ENCODE results near the gene SDC3. TPM values are rescaled to one million over a fixed set of nuclear protein-coding genes. Genes with fewer than 3 reads are reported as not detected.
A peak's percentile ranks its signal among the peaks of the same experiment; 100 is the strongest.
"Not testable (repeated sequence)": the region's sequence is repeated elsewhere in the genome, so short reads cannot be mapped to it uniquely, and the experiment has no call there.

SDC3 gene
- total RNA-seq, 2 donors from 2014 or later: 94.1 to 143 TPM

DNA sequence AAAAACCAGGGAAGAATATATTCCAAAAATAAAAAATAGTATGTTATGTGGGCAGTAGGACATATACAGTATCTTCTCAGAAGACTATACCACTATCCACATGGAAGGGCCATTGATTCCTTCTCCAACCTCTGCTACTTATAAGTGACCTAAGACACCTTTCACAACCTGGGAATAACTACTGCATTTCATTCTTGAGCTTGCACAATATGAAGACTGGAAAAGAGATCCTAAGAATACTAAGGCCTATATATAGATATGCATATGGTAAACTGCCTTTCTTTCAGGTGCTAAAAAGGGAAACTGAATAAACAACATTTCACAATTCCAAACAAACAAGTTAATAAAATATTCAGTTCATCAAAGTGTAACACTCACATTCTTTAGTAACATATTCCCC, 32.0 kb upstream of the SDC3 start:
- Histone ChIP-seq H3K4me3 (ENCODE audit: low read length) (no peak overlapping the region), H3K27ac (ENCODE audit: low read depth, low read length) (no peak overlapping the region), H3K4me1 (ENCODE audit: control insufficient read depth, insufficient read depth, low read length) (no peaks in the 10 kb centered on the region), H3K36me3 (ENCODE audit: control insufficient read depth, insufficient read depth, low read length) (peaks cover 91% of the 10 kb centered on the region), H3K9me3 (ENCODE audit: control insufficient read depth, low read length) (no peaks in the 10 kb centered on the region), H3K27me3 (ENCODE audit: control insufficient read depth, insufficient read depth, low read length, poor library complexity, severe bottlenecking) (no peaks in the 10 kb centered on the region), H3K9ac (ENCODE audit: extremely low read depth, low read length, poor library complexity, severe bottlenecking) (no peak overlapping the region)
- no peaks in the 10 kb centered on the region for H3K9me3 Mint-ChIP-seq
- H3K36me3 Mint-ChIP-seq (ENCODE audit: low read depth): peaks cover 82% of the 10 kb centered on the region
- no peak for TF ChIP-seq CTCF (conservative IDR thresholded peaks at IDR 0.05)
- no peak overlapping the region for H3K4me3 Mint-ChIP-seq
- DNase-seq: no peak
- no peak overlapping the region for H3K27ac Mint-ChIP-seq
- H3K4me1 Mint-ChIP-seq: no peaks in the 10 kb centered on the region
- H3K27me3 Mint-ChIP-seq (ENCODE audit: insufficient read depth): no peaks in the 10 kb centered on the region

- TF ChIP-seq CTCF (conservative IDR thresholded peaks at IDR 0.05): no peak
- Histone ChIP-seq H3K36me3 (ENCODE audit: control insufficient read depth, insufficient read depth, low read length) (peaks cover 90% of the 10 kb centered on the region), H3K4me3 (ENCODE audit: low read length) (no peak overlapping the region), H3K27me3 (ENCODE audit: control insufficient read depth, insufficient read depth, low read length, poor library complexity, severe bottlenecking) (no peaks in the 10 kb centered on the region), H3K4me1 (ENCODE audit: control insufficient read depth, insufficient read depth, low read length) (no peaks in the 10 kb centered on the region), H3K9ac (ENCODE audit: extremely low read depth, low read length, poor library complexity, severe bottlenecking) (no peak overlapping the region), H3K27ac (ENCODE audit: low read depth, low read length) (no peak overlapping the region), H3K9me3 (ENCODE audit: control insufficient read depth, low read length) (no peaks in the 10 kb centered on the region)
- Mint-ChIP-seq H3K27me3 (ENCODE audit: insufficient read depth) (no peaks in the 10 kb centered on the region), H3K27ac (peak overlapping the region; percentile 66), H3K9me3 (no peaks in the 10 kb centered on the region), H3K36me3 (ENCODE audit: low read depth) (peaks cover 75% of the 10 kb centered on the region), H3K4me3 (no peak overlapping the region), H3K4me1 (peaks cover 1% of the 10 kb centered on the region)
- DNase-seq: no peak
- WGBS, 2 experiments (ENCODE audit: insufficient coverage in 1 of 2, insufficient read length in 1 of 2): 96 to 97% methylated on average over 17 to 20 of the region's 20 CpGs
These were observed 28.1 kb upstream of the SDC3 start for GRCh38 chr1:30936541-30937171.

DNA sequence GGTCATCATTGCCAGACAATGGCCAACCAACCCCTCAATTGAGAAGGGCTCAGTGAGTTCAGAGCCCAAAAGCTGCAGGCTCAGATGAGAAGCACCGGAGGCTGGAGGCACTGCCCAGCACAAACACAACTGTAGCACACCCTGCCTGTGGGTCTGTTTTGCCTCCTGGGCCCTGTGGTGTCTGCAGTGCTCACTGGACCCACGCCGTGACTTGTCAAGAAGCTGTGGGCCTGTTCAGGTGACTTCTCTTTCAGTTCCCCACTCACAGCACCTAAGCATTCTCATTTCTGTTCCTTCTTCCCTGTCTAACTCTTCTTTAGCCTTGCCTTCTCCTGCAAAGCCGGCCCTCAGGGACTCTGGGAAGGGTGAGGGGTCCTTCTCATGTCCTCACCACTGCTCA, 27.2 kb upstream of the SDC3 start:
- H3K9me3 Mint-ChIP-seq; H3K4me3 Mint-ChIP-seq; H3K9me3 ChIP-seq (ENCODE audit: control insufficient read depth, low read length); H3K4me1 Mint-ChIP-seq; DNase-seq; H3K27ac ChIP-seq (ENCODE audit: low read depth, low read length); H3K27ac Mint-ChIP-seq; H3K4me1 ChIP-seq (ENCODE audit: control insufficient read depth, insufficient read depth, low read length); H3K27me3 Mint-ChIP-seq (ENCODE audit: insufficient read depth); H3K9ac ChIP-seq (ENCODE audit: extremely low read depth, low read length, poor library complexity, severe bottlenecking); H3K27me3 ChIP-seq (ENCODE audit: control insufficient read depth, insufficient read depth, low read length, poor library complexity, severe bottlenecking); H3K4me3 ChIP-seq (ENCODE audit: low read length): not testable (repeated sequence)
- WGBS, 2 experiments (ENCODE audit: insufficient coverage in 1 of 2, insufficient read length in 1 of 2): no CpG with 5 or more reads among the region's 4 CpGs
- H3K36me3 Mint-ChIP-seq (ENCODE audit: low read depth): peaks cover 67% of the 10 kb centered on the region
- peaks cover 89% of the 10 kb centered on the region for H3K36me3 ChIP-seq (ENCODE audit: control insufficient read depth, insufficient read depth, low read length)

GRCh38 chr1:30934613-30935012, 26.1 kb upstream of the SDC3 start:
- no peak for DNase-seq
- Mint-ChIP-seq H3K4me1 (peaks cover 1% of the 10 kb centered on the region), H3K4me3 (no peak overlapping the region), H3K36me3 (ENCODE audit: low read depth) (peaks cover 57% of the 10 kb centered on the region), H3K9me3 (no peaks in the 10 kb centered on the region), H3K27ac (peak overlapping the region; percentile 38), H3K27me3 (ENCODE audit: insufficient read depth) (no peaks in the 10 kb centered on the region)
- 60 to 95% methylated on average over 1 to 3 of the region's 3 CpGs for WGBS, 2 experiments (ENCODE audit: insufficient coverage in 1 of 2, insufficient read length in 1 of 2)
- Histone ChIP-seq H3K4me1 (ENCODE audit: control insufficient read depth, insufficient read depth, low read length) (no peaks in the 10 kb centered on the region), H3K4me3 (ENCODE audit: low read length) (no peak overlapping the region), H3K27ac (ENCODE audit: low read depth, low read length) (peak overlapping the region; percentile 42), H3K27me3 (ENCODE audit: control insufficient read depth, insufficient read depth, low read length, poor library complexity, severe bottlenecking) (no peaks in the 10 kb centered on the region), H3K36me3 (ENCODE audit: control insufficient read depth, insufficient read depth, low read length) (peaks cover 77% of the 10 kb centered on the region), H3K9ac (ENCODE audit: extremely low read depth, low read length, poor library complexity, severe bottlenecking) (no peak overlapping the region), H3K9me3 (ENCODE audit: control insufficient read depth, low read length) (no peaks in the 10 kb centered on the region)
- no peak for TF ChIP-seq CTCF (conservative IDR thresholded peaks at IDR 0.05)

All from endodermal cell (in vitro differentiated cells).